Spleen (tissue), 11 donors: ENCODE results near the gene XRCC3. TPM values are rescaled to one million over a fixed set of nuclear protein-coding genes. Genes with fewer than 3 reads are reported as not detected.

Source experiments
- DNase-seq: peaks from one replicate; pipeline ENCODE4 v3.0.0-alpha.2; 2020
- H3K27ac ChIP-seq, 8 donors: fragments of 200-600 bp; sonication (generic) in 7 of 8; 1 replicate in 4 of 8; 2 replicates in 4 of 8; pipeline versions ENCODE4 v1.5.0 to v1.8.0; 2016 to 2021; ENCODE audit warnings: inconsistent platforms in 4 of 8, mild to moderate bottlenecking in 4 of 8, moderate library complexity in 1 of 8
- H3K27me3 ChIP-seq, 7 donors: fragments of 200-600 bp; sonication (generic) in 6 of 7; replicated peaks in 1 of 7; 1 replicate in 4 of 7; 2 replicates in 3 of 7; pipeline versions ENCODE4 v1.5.0 to v1.8.0; 2016 to 2021; ENCODE audit warnings: inconsistent platforms in 3 of 7, mild to moderate bottlenecking in 1 of 7
- H3K36me3 ChIP-seq, 6 donors: fragments of 200-600 bp; sonication (generic) in 5 of 6; 1 replicate in 4 of 6; 2 replicates in 2 of 6; pipeline versions ENCODE4 v1.5.0 to v1.8.0; 2016 to 2021; ENCODE audit warnings: inconsistent platforms in 2 of 6
- H3K4me1 ChIP-seq, 6 donors: fragments of 200-600 bp; sonication (generic) in 5 of 6; 1 replicate in 3 of 6; 2 replicates in 3 of 6; pipeline versions ENCODE4 v1.5.0 to v1.8.0; 2016 to 2021; ENCODE audit warnings: inconsistent platforms in 3 of 6
- H3K4me3 ChIP-seq, 8 donors: fragments of 200-600 bp; sonication (generic) in 7 of 8; 1 replicate in 4 of 8; 2 replicates in 4 of 8; pipeline versions ENCODE4 v1.5.0 to v1.8.0; 2016 to 2021; ENCODE audit warnings: inconsistent platforms in 4 of 8, mild to moderate bottlenecking in 4 of 8, moderate library complexity in 2 of 8
- H3K9me3 ChIP-seq, 8 donors: fragments of 200-600 bp; sonication (generic) in 7 of 8; 1 replicate in 4 of 8; 2 replicates in 4 of 8; pipeline versions ENCODE4 v1.5.0 to v1.8.0; 2016 to 2021; ENCODE audit warnings: inconsistent platforms in 4 of 8
- CTCF ChIP-seq, 11 experiments: fragments of 200-600 bp in 7 of 11; fragments of 450-650 bp in 4 of 11; sonication (generic) in 4 of 11; IDR thresholded peaks in 8 of 11; conservative IDR thresholded peaks in 3 of 11; 1 replicate in 7 of 11; 2 replicates in 4 of 11; pipeline versions ENCODE4 v1.4.0 to v1.8.0; 2016 to 2021; ENCODE audit warnings: antibody characterized with exemption in 11 of 11, inconsistent platforms in 4 of 11, mild to moderate bottlenecking in 1 of 11
- POLR2A ChIP-seq, 3 donors: fragments of 450-650 bp; IDR thresholded peaks; one replicate each; pipeline ENCODE4 v1.5.1; 2017; ENCODE audit warnings: antibody characterized with exemption in 3 of 3, mild to moderate bottlenecking in 1 of 3
- POLR2AphosphoS5 ChIP-seq, 3 donors: sonication (generic); formaldehyde crosslinking; IDR thresholded peaks; one replicate each; pipeline ENCODE4 v1.5.1; 2017; ENCODE audit warnings: antibody characterized with exemption in 3 of 3
- WGBS, 5 donors: extraction: QIAGEN DNeasy Blood & Tissue Kit in 3 of 5; methylation state at CpG; one replicate each; pipeline versions ENCODE4 v1.1.5 to v1.1.7; 2013 to 2018; 5-methylcytosine and 5-hydroxymethylcytosine counted together
- intact Hi-C: fragments of 100-400 bp; cut with DNase I; formaldehyde crosslinking; loops from one replicate; pipeline ENCODE4 v1.15.0; 2023; ENCODE audit warnings: low total_unique reads
- polyA plus RNA-seq, 3 donors: library from polyadenylated mRNA; stranded (reverse); fragments of 200-250 nt; gene quantifications; one replicate each; pipeline ENCODE4 v1.2.1, GENCODE V29; 2013
- total RNA-seq, 7 donors: library from RNA; depleted of rRNA in 3 of 7; stranded (reverse); fragments of >200 nt in 3 of 7; fragmentation: NEBNext Ultra II Directional in 4 of 7; extraction: Animal tissue kit (Norgen Biotek cat#: 25700) in 4 of 7; gene quantifications; one replicate each; pipeline versions ENCODE4 v1.1.0 to v1.2.1, GENCODE V29; 2016 to 2021
- donor health status: healthy with polysubstance abuse.
- donor health status: DM: no; HTN: no; CAD: no; lungs with moderate emphysema.
- donor health status: DM: no; HTN: no; CAD: no.
- donor health status: Bipolar disorder and iron deficiency.
- donor health status: healthy.
- donor health status: DM: no; HTN: no; CAD: no.
- donor health status: DM: yes; HTN: yes; CAD: no.

XRCC3 gene
- total and polyA plus RNA-seq, 10 donors: 5.9 to 20.4 (median 14.3) TPM

- Histone ChIP-seq H3K4me1 (peaks cover 24 to 70% (median 51%) of the 10 kb centered on the region in 6 donors), H3K4me3 (no peak overlapping the region), H3K27me3 (no peaks in the 10 kb centered on the region), H3K27ac (no peak overlapping the region), H3K9me3 (no peaks in the 10 kb centered on the region), H3K36me3 (peaks cover 0 to 8% (median 0%) of the 10 kb centered on the region in 6 donors)
- TF ChIP-seq POLR2AphosphoS5 (IDR thresholded peaks at IDR 0.05): no peak
- no peak for TF ChIP-seq POLR2A (IDR thresholded peaks at IDR 0.05)
- TF ChIP-seq CTCF (IDR thresholded peaks at IDR 0.05 in 8 of 11, conservative IDR thresholded peaks at IDR 0.05 in 3 of 11): no peak
- DNase-seq: no peak
- intact Hi-C loops: no loop called here
- 64 to 85% (median 82%) methylated on average over 16 of the region's 16 CpGs for WGBS, 5 donors
Measured at GRCh38 chr14:103718572-103718971, 3.3 kb upstream of the XRCC3 start.

GRCh38 chr14:103716899-103717411 is 1.7 kb upstream of the XRCC3 start:
- intact Hi-C loops: no loop called here
- H3K4me3 ChIP-seq: peak overlapping the region in 7 of 8 donors; percentile 80 to 98 (median 90)
- 76 to 89% (median 85%) methylated on average over 17 of the region's 17 CpGs for WGBS, 5 donors

GRCh38 chr14:103716091-103716801 is 995 bp upstream of the XRCC3 start:
- Histone ChIP-seq H3K4me1 (peaks cover 27 to 83% (median 65%) of the 10 kb centered on the region in 6 donors), H3K9me3 (no peaks in the 10 kb centered on the region), H3K27me3 (no peaks in the 10 kb centered on the region), H3K36me3 (peaks cover 0 to 5% (median 0%) of the 10 kb centered on the region in 6 donors), H3K27ac (peak overlapping the region; percentile 67 to 91 (median 80)), H3K4me3 (peak overlapping the region; percentile 66 to 98 (median 88))
- DNase-seq: peak; percentile 93
- intact Hi-C loops: no loop called here
- WGBS, 5 donors: 3 to 8% (median 4%) methylated on average over 24 to 72 of the region's 72 CpGs
- peak in 1 of 3 donors; percentile 10 for TF ChIP-seq POLR2AphosphoS5 (IDR thresholded peaks at IDR 0.05)
- no peak for TF ChIP-seq POLR2A (IDR thresholded peaks at IDR 0.05)

More at GRCh38 chr14:103716899-103717411, 1.7 kb upstream of the XRCC3 start:
- no peak for TF ChIP-seq CTCF (IDR thresholded peaks at IDR 0.05 in 8 of 11, conservative IDR thresholded peaks at IDR 0.05 in 3 of 11)
- no peak for TF ChIP-seq POLR2AphosphoS5 (IDR thresholded peaks at IDR 0.05)
- H3K4me1 ChIP-seq: peaks cover 27 to 76% (median 59%) of the 10 kb centered on the region in 6 donors
- peak overlapping the region in 2 of 8 donors; percentile 80 to 88 for H3K27ac ChIP-seq
- peaks cover 0 to 8% (median 0%) of the 10 kb centered on the region in 6 donors for H3K36me3 ChIP-seq
- no peaks in the 10 kb centered on the region for H3K9me3 ChIP-seq
- no peaks in the 10 kb centered on the region for H3K27me3 ChIP-seq
- DNase-seq: no peak

- Histone ChIP-seq H3K4me1 (peaks cover 33 to 90% (median 71%) of the 10 kb centered on the region in 6 donors), H3K27ac (peak overlapping the region in 5 of 8 donors; percentile 78 to 88 (median 88)), H3K4me3 (peak overlapping the region in 6 of 8 donors; percentile 80 to 98 (median 90)), H3K36me3 (peaks cover 0 to 12% (median 0%) of the 10 kb centered on the region in 6 donors), H3K27me3 (no peaks in the 10 kb centered on the region), H3K9me3 (no peaks in the 10 kb centered on the region)
- no peak for TF ChIP-seq POLR2A (IDR thresholded peaks at IDR 0.05)
- TF ChIP-seq POLR2AphosphoS5 (IDR thresholded peaks at IDR 0.05): no peak
- no peak for TF ChIP-seq CTCF (IDR thresholded peaks at IDR 0.05 in 8 of 11, conservative IDR thresholded peaks at IDR 0.05 in 3 of 11)
- 57 to 71% (median 65%) methylated on average over 16 of the region's 16 CpGs for WGBS, 5 donors
- intact Hi-C loops: no loop called here
- DNase-seq: no peak
Measured at GRCh38 chr14:103714063-103714724, 1.1 kb downstream of the XRCC3 start.
